Heart left ventricle (tissue), 16 donors: ENCODE results near the gene NUDT2. TPM values are rescaled to one million over a fixed set of nuclear protein-coding genes. Genes with fewer than 3 reads are reported as not detected.
A peak's percentile ranks its signal among the peaks of the same experiment; 100 is the strongest.

Source experiments
- ATAC-seq, 4 donors: fragments of 200-7000 bp; cut with Tn5 transposase; one replicate each; pipeline ENCODE4 v1.9.1; 2020 to 2022; ENCODE audit warnings: moderate library complexity in 4 of 4, mild to moderate bottlenecking in 3 of 4, moderate number of reproducible peaks in 1 of 4
- DNase-seq, 5 donors: peaks; one replicate each; pipeline ENCODE4 v3.0.0-alpha.2; 2020
- H3K27ac ChIP-seq, 12 donors: fragments of 200-600 bp; sonication (generic) in 4 of 12; one replicate each; pipeline versions ENCODE4 v1.5.0 to v1.8.0; 2016 to 2022; ENCODE audit warnings: mild to moderate bottlenecking in 2 of 12
- H3K27me3 ChIP-seq, 9 donors: fragments of 200-600 bp; sonication (generic) in 2 of 9; one replicate each; pipeline versions ENCODE4 v1.5.1 to v1.8.0; 2016 to 2022; ENCODE audit warnings: mild to moderate bottlenecking in 3 of 9
- H3K36me3 ChIP-seq, 9 donors: fragments of 200-600 bp; sonication (generic) in 2 of 9; one replicate each; pipeline versions ENCODE4 v1.5.0 to v1.8.0; 2018 to 2022; ENCODE audit warnings: mild to moderate bottlenecking in 2 of 9
- H3K4me1 ChIP-seq, 12 donors: fragments of 200-600 bp; sonication (generic) in 4 of 12; one replicate each; pipeline versions ENCODE4 v1.5.0 to v1.8.0; 2016 to 2022; ENCODE audit warnings: mild to moderate bottlenecking in 3 of 12
- H3K4me3 ChIP-seq, 12 donors: fragments of 200-600 bp; sonication (generic) in 4 of 12; one replicate each; pipeline versions ENCODE4 v1.5.0 to v1.8.0; 2017 to 2022; ENCODE audit warnings: mild to moderate bottlenecking in 9 of 12, moderate library complexity in 4 of 12
- H3K9me3 ChIP-seq, 12 donors: fragments of 200-600 bp; sonication (generic) in 4 of 12; one replicate each; pipeline versions ENCODE4 v1.5.0 to v1.8.0; 2016 to 2022; ENCODE audit warnings: mild to moderate bottlenecking in 1 of 12
- POLR2A ChIP-seq, 2 donors: fragments of 450-650 bp; IDR thresholded peaks; one replicate each; pipeline ENCODE4 v1.6.1; 2017; ENCODE audit warnings: antibody characterized with exemption in 2 of 2, mild to moderate bottlenecking in 2 of 2, moderate library complexity in 2 of 2
- WGBS, 4 donors: extraction: QIAGEN DNeasy Blood & Tissue Kit in 2 of 4; methylation state at CpG; one replicate each; pipeline versions ENCODE4 v1.1.5 to v1.1.7; 2013 to 2018; 5-methylcytosine and 5-hydroxymethylcytosine counted together
- intact Hi-C, 10 donors: fragments of 100-400 bp; cut with DNase I; formaldehyde crosslinking; loops; one replicate each; pipeline versions ENCODE4 v1.11.1 to v1.14.2; 2022
- polyA plus RNA-seq, 2 donors: library from polyadenylated mRNA; stranded (reverse); fragments of 200-250 nt; gene quantifications; one replicate each; pipeline ENCODE4 v1.2.3, GENCODE V29; 2013
- total RNA-seq, 9 donors: library from RNA; depleted of rRNA in 2 of 9; stranded (reverse); fragments of >200 nt in 2 of 9; fragmentation: NEBNext Ultra II Directional in 3 of 9; extraction: Animal tissue kit (Norgen Biotek cat#: 25700) in 3 of 9; gene quantifications; one replicate each; pipeline versions ENCODE4 v1.1.0 to v1.2.4, GENCODE V29; 2016 to 2023
- TF ChIP-seq, protein P1 (sequence below), 12 donors: fragments of 200-600 bp; sonication (generic) in 4 of 12; IDR thresholded peaks; one replicate each; pipeline versions ENCODE4 v1.5.0 to v1.8.0; 2018 to 2022; ENCODE audit warnings: antibody characterized with exemption in 12 of 12, mild to moderate bottlenecking in 5 of 12
- donor health status: ischemic (EF 13 %, LVEDD 7.1; RV severe dilation, severe dysfunction).
- donor health status: healthy with polysubstance abuse.
- donor health status: DM: no; HTN: yes; CAD: no.
- donor health status: DM: no; HTN: no; CAD: no.
- donor health status: ischemic (EF 25% LVEDD 6.9; RV normal size, moderate dysfunction).
- donor health status: ischemic (EF 25% LVEDD 5.7; RV mildly dilated, moderate dysfunction).
- donor health status: healthy.
- donor health status: DM: yes; HTN: yes; CAD: no.
- donor health status: ischemic (EF 35%, LVEDD 5.7; RV mildly dilated, moderate dysfunction).
- donor health status: nonischemic (EF 11% LVEDD 7.7; RV severe dilation, severe dysfunction).
- donor health status: DM: yes; HTN: yes; CAD: no.
- donor health status: PGD.
- donor health status: ischemic (EF 29% LVEDD 5.4; RV normal size, mild dysfunction).
- donor health status: nonischemic (EF 23%, LVEDD 6.1; RV moderate dilation, normal function).

NUDT2 gene
- total and polyA plus RNA-seq, 11 donors, result 14.1 to 27.6 (median 17.5) TPM

DNA sequence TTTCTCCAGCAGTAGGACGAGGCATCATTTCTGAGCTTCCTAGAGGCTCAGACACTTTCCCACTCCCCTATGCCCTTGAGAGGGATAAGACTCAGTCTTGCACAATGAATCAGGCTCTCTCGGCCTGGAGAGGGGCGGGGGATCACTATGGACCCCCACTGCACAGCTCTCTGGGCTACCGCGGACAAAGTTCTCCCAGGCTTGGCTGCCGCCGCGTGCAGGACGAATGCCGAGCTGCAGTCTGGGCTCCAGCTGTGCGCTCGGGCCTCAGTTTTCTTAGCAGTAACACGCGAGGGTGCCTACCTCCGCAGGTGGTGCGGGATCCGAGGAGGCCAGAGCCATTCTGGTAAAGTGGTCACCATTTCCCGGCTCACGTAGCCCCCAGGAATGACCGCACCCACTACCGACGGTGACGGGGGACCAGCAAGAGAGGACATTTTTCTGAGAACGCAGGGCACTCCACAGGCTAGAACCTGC is 50.7 kb downstream of the NUDT2 start:
- H3K4me3 ChIP-seq, result peak overlapping the region in 10 of 12 donors; percentile 30 to 82 (median 67)
- no peak for TF ChIP-seq POLR2A (IDR thresholded peaks at IDR 0.05)
- TF ChIP-seq, protein P1, sequence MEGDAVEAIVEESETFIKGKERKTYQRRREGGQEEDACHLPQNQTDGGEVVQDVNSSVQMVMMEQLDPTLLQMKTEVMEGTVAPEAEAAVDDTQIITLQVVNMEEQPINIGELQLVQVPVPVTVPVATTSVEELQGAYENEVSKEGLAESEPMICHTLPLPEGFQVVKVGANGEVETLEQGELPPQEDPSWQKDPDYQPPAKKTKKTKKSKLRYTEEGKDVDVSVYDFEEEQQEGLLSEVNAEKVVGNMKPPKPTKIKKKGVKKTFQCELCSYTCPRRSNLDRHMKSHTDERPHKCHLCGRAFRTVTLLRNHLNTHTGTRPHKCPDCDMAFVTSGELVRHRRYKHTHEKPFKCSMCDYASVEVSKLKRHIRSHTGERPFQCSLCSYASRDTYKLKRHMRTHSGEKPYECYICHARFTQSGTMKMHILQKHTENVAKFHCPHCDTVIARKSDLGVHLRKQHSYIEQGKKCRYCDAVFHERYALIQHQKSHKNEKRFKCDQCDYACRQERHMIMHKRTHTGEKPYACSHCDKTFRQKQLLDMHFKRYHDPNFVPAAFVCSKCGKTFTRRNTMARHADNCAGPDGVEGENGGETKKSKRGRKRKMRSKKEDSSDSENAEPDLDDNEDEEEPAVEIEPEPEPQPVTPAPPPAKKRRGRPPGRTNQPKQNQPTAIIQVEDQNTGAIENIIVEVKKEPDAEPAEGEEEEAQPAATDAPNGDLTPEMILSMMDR (IDR thresholded peaks at IDR 0.05), result no peak
- peak overlapping the region in 11 of 12 donors; percentile 25 to 90 (median 72) for H3K27ac ChIP-seq
- 47 to 64% (median 56%) methylated on average over 9 to 24 of the region's 24 CpGs for WGBS, 4 donors
- no peaks in the 10 kb centered on the region for H3K36me3 ChIP-seq
- no peaks in the 10 kb centered on the region for H3K27me3 ChIP-seq
- no peak for ATAC-seq
- DNase-seq, result no peak
- no peaks in the 10 kb centered on the region for H3K9me3 ChIP-seq
- intact Hi-C loops, result loop anchor here in 2 of 10 donors (5.0 kb wide), 3 partner anchors 52 to 253 kb away; partner anchors contain the start of gene DCAF12 (in 1 of the 2)
- peaks cover 0 to 50% (median 28%) of the 10 kb centered on the region in 12 donors for H3K4me1 ChIP-seq

DNA sequence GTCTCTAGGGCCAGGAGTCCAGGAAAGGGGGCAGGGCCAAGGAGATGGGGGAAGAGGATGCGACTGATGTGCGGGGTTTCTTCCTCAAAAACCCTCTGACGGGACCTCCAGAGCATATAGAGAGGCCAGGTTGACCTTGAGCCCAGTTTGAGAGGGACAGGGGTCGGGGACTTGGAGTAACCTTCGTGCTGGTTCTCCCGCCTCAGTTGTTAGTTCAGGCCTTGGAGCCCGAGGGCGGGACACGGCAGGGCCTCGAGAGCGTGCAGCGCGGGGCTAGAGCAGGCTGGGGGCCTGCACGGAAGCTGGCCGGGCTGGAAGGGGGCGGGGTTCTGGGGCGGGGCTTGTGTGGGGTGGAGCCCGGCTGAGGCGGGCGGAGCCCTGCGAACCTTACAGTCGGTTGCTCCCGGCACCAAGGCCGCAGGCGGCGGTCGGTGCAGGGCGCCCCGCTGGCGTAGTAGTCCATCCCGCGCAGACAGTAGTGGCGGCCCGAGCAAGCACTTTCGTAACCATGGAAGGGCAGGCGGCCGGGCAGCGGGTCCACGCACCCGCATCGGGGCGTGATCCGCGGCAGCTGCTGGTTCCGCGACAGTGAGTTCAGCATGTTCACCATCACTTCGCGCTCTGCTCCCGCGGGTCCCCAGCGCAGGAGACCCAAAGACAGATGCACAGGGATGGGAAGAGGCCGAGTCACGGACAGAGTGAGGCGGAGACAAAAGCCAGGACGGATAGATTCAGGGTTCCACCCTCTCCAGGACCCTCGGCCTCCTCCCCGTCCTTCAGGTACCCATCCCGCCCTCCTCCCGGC is 51.3 kb downstream of the NUDT2 start:
- Histone ChIP-seq H3K4me3 (peak overlapping the region; percentile 24 to 82 (median 64)), H3K36me3 (no peaks in the 10 kb centered on the region), H3K27ac (peak overlapping the region; percentile 11 to 90 (median 72)), H3K9me3 (no peaks in the 10 kb centered on the region), H3K4me1 (peaks cover 0 to 43% (median 26%) of the 10 kb centered on the region in 12 donors), H3K27me3 (no peaks in the 10 kb centered on the region)
- TF ChIP-seq, protein P1 (IDR thresholded peaks at IDR 0.05), result no peak
- TF ChIP-seq POLR2A (IDR thresholded peaks at IDR 0.05), result peak in 1 of 2 donors; percentile 76
- DNase-seq (peak; percentile 81 to 88 (median 84)), ATAC-seq (peak; percentile 62 to 80 (median 76))
- intact Hi-C loops, result loop anchor here in 2 of 10 donors (5.0 kb wide), 3 partner anchors 52 to 253 kb away; partner anchors contain the start of gene DCAF12 (in 1 of the 2)
- WGBS, 4 donors, result 3 to 9% (median 4%) methylated on average over 38 to 59 of the region's 59 CpGs

DNA sequence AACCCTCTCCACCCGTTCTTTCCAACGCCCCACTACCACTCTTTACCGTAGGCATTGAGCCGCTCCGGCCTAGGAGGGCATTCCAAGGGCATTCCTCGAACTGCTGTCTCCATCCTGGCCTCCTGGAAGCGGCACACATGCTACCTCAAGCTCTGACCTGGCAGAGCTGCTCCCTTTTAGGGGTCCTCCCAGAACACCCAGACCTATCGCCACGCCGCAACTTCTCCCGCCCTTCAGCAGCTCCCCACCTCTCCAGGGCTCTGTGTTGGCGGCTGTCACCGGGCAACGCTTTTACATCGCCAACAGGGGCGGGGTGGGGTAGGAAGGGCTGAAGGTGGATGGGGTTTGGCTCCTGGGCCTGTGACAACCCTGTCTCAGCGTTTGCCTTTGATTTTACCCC is 52.0 kb downstream of the NUDT2 start:
- Histone ChIP-seq H3K4me1 (peaks cover 0 to 37% (median 23%) of the 10 kb centered on the region in 12 donors), H3K9me3 (no peaks in the 10 kb centered on the region), H3K27me3 (no peaks in the 10 kb centered on the region), H3K36me3 (no peaks in the 10 kb centered on the region), H3K4me3 (peak overlapping the region; percentile 24 to 82 (median 64)), H3K27ac (peak overlapping the region in 10 of 12 donors; percentile 60 to 90 (median 75))
- TF ChIP-seq, protein P1 (IDR thresholded peaks at IDR 0.05), result no peak
- no peak for TF ChIP-seq POLR2A (IDR thresholded peaks at IDR 0.05)
- whole genome bisulfite sequencing, 4 donors, result 31 to 55% (median 39%) methylated on average over 17 of the region's 17 CpGs
- DNase-seq (peak in 3 of 5 donors; percentile 37 to 66 (median 48)), ATAC-seq (peak in 3 of 4 donors; percentile 1 to 22 (median 10))
- intact Hi-C loops, result loop anchor here in 2 of 10 donors (5.0 kb wide), 3 partner anchors 51 to 254 kb away; partner anchors contain the start of gene DCAF12 (in 1 of the 2)

DNA sequence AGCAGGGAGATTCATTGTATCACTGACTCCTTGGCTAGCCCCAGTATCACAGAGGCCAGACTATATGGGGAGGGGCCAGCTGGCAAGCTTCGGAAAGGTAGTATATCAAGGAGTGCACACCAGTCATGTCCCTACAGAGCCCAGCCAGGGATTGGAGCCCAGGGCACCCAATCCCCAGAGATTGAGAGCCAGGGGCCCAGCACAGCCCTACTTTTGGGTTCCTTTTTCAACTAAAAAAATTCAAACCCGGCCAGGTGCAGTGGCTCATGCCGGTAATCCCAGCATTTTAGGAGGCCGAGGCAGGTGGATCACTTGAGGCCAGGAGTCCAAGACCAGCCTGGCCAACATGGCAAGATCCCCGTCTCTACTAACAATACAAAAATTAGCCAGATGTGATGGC is 52.7 kb downstream of the NUDT2 start:
- no peak for TF ChIP-seq POLR2A (IDR thresholded peaks at IDR 0.05)
- TF ChIP-seq, protein P1 (IDR thresholded peaks at IDR 0.05), result no peak
- Histone ChIP-seq H3K36me3 (no peaks in the 10 kb centered on the region), H3K4me3 (peak overlapping the region in 4 of 12 donors; percentile 54 to 82 (median 70)), H3K9me3 (no peaks in the 10 kb centered on the region), H3K27ac (peak overlapping the region in 1 of 12 donors; percentile 88), H3K27me3 (no peaks in the 10 kb centered on the region), H3K4me1 (peaks cover 0 to 36% (median 21%) of the 10 kb centered on the region in 12 donors)
- intact Hi-C loops, result loop anchor here in 2 of 10 donors (5.0 kb wide), 3 partner anchors 50 to 255 kb away; partner anchors contain the start of gene DCAF12 (in 1 of the 2)
- ATAC-seq (no peak), DNase-seq (no peak)
- WGBS, 4 donors, result 86 to 96% (median 94%) methylated on average over 5 of the region's 5 CpGs
